ENCODE measurements around the gene GOLGA6A. TPM values are rescaled to one million over a fixed set of nuclear protein-coding genes. Genes with fewer than 3 reads are reported as not detected.
"Not testable (repeated sequence)": the region's sequence is repeated elsewhere in the genome, so short reads cannot be mapped to it uniquely, and the experiment has no call there.

The GOLGA6A gene
- total RNA-seq, 1 donor: not detected

DNA sequence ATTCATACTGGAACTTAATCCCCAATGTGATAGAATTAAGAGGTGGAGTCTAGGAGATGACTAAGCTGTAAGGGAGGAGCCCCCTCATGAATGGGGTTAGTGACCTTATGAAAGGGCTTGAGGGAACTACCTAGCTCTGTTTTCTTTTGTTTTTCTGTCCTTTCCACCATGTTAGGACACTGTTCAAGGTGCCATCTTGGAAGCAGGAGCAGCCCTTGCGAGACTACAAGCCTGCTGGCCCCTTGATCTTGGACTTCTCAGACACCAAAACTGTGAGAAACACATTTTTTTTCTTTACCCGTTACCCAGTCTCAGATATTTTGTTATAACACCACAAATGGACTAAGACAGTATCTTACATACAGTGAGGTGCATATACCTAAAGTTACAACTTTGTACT, 26.5 kb downstream of the GOLGA6A start:
- TF ChIP-seq, protein P1, sequence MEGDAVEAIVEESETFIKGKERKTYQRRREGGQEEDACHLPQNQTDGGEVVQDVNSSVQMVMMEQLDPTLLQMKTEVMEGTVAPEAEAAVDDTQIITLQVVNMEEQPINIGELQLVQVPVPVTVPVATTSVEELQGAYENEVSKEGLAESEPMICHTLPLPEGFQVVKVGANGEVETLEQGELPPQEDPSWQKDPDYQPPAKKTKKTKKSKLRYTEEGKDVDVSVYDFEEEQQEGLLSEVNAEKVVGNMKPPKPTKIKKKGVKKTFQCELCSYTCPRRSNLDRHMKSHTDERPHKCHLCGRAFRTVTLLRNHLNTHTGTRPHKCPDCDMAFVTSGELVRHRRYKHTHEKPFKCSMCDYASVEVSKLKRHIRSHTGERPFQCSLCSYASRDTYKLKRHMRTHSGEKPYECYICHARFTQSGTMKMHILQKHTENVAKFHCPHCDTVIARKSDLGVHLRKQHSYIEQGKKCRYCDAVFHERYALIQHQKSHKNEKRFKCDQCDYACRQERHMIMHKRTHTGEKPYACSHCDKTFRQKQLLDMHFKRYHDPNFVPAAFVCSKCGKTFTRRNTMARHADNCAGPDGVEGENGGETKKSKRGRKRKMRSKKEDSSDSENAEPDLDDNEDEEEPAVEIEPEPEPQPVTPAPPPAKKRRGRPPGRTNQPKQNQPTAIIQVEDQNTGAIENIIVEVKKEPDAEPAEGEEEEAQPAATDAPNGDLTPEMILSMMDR (IDR thresholded peaks at IDR 0.05; ENCODE audit: extremely low read depth, low read depth, low read length): no peak
- DNase-seq (ENCODE audit: insufficient read length, low spot score, missing footprints): no peak
- Histone ChIP-seq H2AFZ (ENCODE audit: low read length) (no peak overlapping the region), H3K36me3 (ENCODE audit: insufficient read depth, low read length) (no peaks in the 10 kb centered on the region), H3K79me2 (ENCODE audit: insufficient read depth, low read length) (no peaks in the 10 kb centered on the region), H3K4me2 (ENCODE audit: insufficient read depth, low read length) (no peak overlapping the region), H3K27ac (ENCODE audit: low read depth, low read length) (no peak overlapping the region), H3K9me3 (ENCODE audit: low read depth, low read length) (no peaks in the 10 kb centered on the region), H3K27me3 (ENCODE audit: insufficient read depth, low read length) (peaks cover 8% of the 10 kb centered on the region), H3K4me1 (ENCODE audit: insufficient read depth, low read length) (peaks cover 24% of the 10 kb centered on the region), H3K4me3 (ENCODE audit: insufficient read depth, low read length) (no peak overlapping the region), H4K20me1 (ENCODE audit: insufficient read depth, low read length) (no peaks in the 10 kb centered on the region)

DNA sequence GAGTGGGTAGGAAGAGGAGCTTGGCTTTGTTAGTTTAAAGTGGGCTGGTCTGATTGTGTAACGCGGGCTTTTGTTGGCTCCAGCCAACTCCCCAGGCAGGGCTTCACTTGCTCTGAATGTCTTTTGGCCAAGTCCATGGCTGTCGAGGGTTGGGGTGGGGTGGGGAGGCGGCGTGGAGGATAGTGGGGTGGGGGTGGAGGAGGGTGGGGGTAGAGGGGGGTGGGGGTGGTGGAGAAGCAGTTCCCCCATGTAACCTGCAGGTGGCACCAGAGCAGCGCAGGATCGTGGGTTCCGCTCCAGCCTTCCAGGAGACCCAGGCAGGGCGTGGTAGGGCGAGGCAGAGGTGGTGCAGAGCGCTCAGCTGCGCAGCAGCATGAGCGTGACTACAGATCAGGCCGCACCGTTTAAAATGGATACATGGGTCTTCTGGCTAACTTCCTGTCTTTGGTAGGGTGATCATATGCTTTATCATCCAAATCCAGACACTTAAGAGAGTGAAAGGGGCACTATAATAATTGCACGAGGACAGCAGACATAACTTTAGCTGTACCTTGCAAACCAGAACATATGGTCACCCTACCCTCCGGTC, 28.3 kb downstream of the GOLGA6A start:
- peak overlapping the region; percentile 72 for H3K4me2 ChIP-seq (ENCODE audit: insufficient read depth, low read length)
- peak; percentile 94 for DNase-seq (ENCODE audit: insufficient read length, low spot score, missing footprints)
- no peaks in the 10 kb centered on the region for H3K36me3 ChIP-seq (ENCODE audit: insufficient read depth, low read length)
- no peaks in the 10 kb centered on the region for H3K9me3 ChIP-seq (ENCODE audit: low read depth, low read length)
- H4K20me1 ChIP-seq (ENCODE audit: insufficient read depth, low read length): no peaks in the 10 kb centered on the region
- peak overlapping the region; percentile 25 for H2AFZ ChIP-seq (ENCODE audit: low read length)
- H3K27ac ChIP-seq (ENCODE audit: low read depth, low read length): no peak overlapping the region
- peak overlapping the region; percentile 45 for H3K4me3 ChIP-seq (ENCODE audit: insufficient read depth, low read length)
- no peaks in the 10 kb centered on the region for H3K79me2 ChIP-seq (ENCODE audit: insufficient read depth, low read length)
- H3K4me1 ChIP-seq (ENCODE audit: insufficient read depth, low read length): peaks cover 35% of the 10 kb centered on the region
- TF ChIP-seq, protein P1 (IDR thresholded peaks at IDR 0.05; ENCODE audit: extremely low read depth, low read depth, low read length): peak; percentile 50
- H3K27me3 ChIP-seq (ENCODE audit: insufficient read depth, low read length): peaks cover 2% of the 10 kb centered on the region

DNA sequence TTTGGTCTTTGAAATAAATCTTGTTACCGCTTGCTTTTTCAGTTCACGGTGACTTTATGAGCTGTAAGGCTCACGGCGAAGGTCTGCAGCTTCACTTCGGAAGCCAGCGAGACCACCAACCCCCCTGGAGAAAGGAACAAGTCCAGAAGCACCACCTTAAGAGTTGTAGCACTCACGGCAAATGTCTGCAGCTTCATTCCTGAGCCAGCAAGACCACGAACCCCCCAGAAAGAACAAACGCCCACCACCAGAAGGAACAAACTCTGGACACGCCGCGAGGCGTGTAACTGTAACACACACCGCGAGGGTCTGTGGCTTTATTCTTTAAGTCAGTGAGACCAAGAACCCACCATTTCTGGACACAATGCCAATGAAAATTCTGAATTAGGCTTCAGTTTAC, 28.8 kb downstream of the GOLGA6A start:
- H3K79me2 ChIP-seq (ENCODE audit: insufficient read depth, low read length): no peaks in the 10 kb centered on the region
- H3K36me3 ChIP-seq (ENCODE audit: insufficient read depth, low read length): no peaks in the 10 kb centered on the region
- peak overlapping the region; percentile 45 for H3K4me3 ChIP-seq (ENCODE audit: insufficient read depth, low read length)
- H4K20me1 ChIP-seq (ENCODE audit: insufficient read depth, low read length): no peaks in the 10 kb centered on the region
- peak overlapping the region; percentile 25 for H2AFZ ChIP-seq (ENCODE audit: low read length)
- H3K27me3 ChIP-seq (ENCODE audit: insufficient read depth, low read length): no peaks in the 10 kb centered on the region
- H3K4me2 ChIP-seq (ENCODE audit: insufficient read depth, low read length): peak overlapping the region; percentile 72
- no peak overlapping the region for H3K27ac ChIP-seq (ENCODE audit: low read depth, low read length)
- TF ChIP-seq, protein P1 (IDR thresholded peaks at IDR 0.05; ENCODE audit: extremely low read depth, low read depth, low read length): no peak
- DNase-seq (ENCODE audit: insufficient read length, low spot score, missing footprints): no peak
- H3K4me1 ChIP-seq (ENCODE audit: insufficient read depth, low read length): peaks cover 37% of the 10 kb centered on the region
- H3K9me3 ChIP-seq (ENCODE audit: low read depth, low read length): no peaks in the 10 kb centered on the region

DNA sequence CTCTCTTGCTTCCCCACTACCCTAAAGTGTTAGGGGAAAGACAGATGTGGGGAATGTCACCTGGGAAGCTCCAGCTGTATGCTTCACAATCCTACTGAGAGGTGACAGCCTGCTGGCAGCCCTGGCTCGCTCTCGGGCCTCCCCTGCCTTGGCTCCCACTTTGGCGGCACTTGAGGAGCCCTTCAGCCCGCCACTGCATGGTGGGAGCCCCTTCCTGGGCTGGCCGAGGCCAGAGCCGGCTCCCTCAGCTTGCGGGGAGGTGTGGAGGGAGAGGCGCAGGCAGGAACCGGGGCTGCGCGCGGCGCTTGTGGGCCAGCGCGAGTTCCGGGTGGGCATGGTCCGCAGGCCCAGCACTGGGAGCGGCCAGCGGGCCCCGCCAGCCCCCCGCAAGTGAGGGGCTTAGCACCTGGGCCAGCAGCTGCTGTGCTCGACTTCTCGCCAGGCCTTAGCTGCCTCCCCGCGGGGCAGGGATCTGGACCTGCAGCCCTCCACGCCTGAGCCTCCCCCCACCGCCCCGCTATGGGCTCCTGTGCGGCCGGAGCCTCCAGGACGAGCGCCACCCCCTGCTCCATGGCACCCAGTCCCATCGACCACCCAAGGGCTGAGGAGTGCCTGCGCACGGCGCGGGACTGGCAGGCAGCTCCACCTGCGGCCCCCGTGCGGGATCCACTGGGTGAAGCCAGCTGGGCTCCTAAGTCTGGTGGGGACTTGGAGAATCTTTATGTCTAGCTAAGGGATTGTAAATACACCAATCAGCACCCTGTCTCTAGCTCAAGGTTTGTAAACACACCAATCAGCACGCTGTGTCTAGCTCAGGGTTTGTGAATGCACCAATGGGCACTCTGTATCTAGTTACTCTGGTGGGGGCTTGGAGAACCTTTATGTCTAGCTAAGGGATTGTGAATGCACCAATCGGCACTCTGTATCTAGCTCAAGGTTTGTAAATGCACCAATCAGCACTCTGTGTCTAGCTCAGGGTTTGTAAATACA, 29.8 kb downstream of the GOLGA6A start:
- not testable (repeated sequence) for H3K4me2 ChIP-seq (ENCODE audit: insufficient read depth, low read length); H4K20me1 ChIP-seq (ENCODE audit: insufficient read depth, low read length)

More for the DNA sequence above, 29.8 kb downstream of the GOLGA6A start:
- H3K27me3 ChIP-seq (ENCODE audit: insufficient read depth, low read length); H3K79me2 ChIP-seq (ENCODE audit: insufficient read depth, low read length); DNase-seq (ENCODE audit: insufficient read length, low spot score, missing footprints); H3K36me3 ChIP-seq (ENCODE audit: insufficient read depth, low read length); H3K27ac ChIP-seq (ENCODE audit: low read depth, low read length); H3K9me3 ChIP-seq (ENCODE audit: low read depth, low read length); H2AFZ ChIP-seq (ENCODE audit: low read length); H3K4me3 ChIP-seq (ENCODE audit: insufficient read depth, low read length): not testable (repeated sequence)
- peaks cover 43% of the 10 kb centered on the region for H3K4me1 ChIP-seq (ENCODE audit: insufficient read depth, low read length)
